ENCODE results near the gene ROCK2. TPM values are rescaled to one million over a fixed set of nuclear protein-coding genes. Genes with fewer than 3 reads are reported as not detected.
"Not testable (repeated sequence)": the region's sequence is repeated elsewhere in the genome, so short reads cannot be mapped to it uniquely, and the experiment has no call there.

Gene ROCK2
- total RNA-seq, 1 experiment from 2014 or later, result 64.4 TPM

- peak overlapping the region; percentile 39 for H3K27ac Mint-ChIP-seq (ENCODE audit: unreplicated experiment)
- no peaks in the 10 kb centered on the region for H3K4me1 ChIP-seq
- intact Hi-C loops (cut with micrococcal nuclease; ENCODE audit: unreplicated experiment), result loop anchor here (10.0 kb wide), 1 partner anchor 348 kb away; no protein-coding TSS in a partner anchor
Observed at GRCh38 chr2:11236335-11236734, 108.1 kb downstream of the ROCK2 start.

GRCh38 chr2:11235583-11235982 is 108.9 kb downstream of the ROCK2 start:
- H3K27me3 Mint-ChIP-seq (ENCODE audit: insufficient read depth, unreplicated experiment), result no peaks in the 10 kb centered on the region
- no peak overlapping the region for H3K4me3 Mint-ChIP-seq (ENCODE audit: unreplicated experiment)
- H3K27ac Mint-ChIP-seq (ENCODE audit: unreplicated experiment), result no peak overlapping the region
- Histone ChIP-seq H3K4me3 (ENCODE audit: low read depth, low read length) (no peak overlapping the region), H3K27me3 (replicated peaks; ENCODE audit: control insufficient read depth, insufficient read depth, low read length) (no peaks in the 10 kb centered on the region), H3K4me1 (no peaks in the 10 kb centered on the region), H3K9me3 (no peaks in the 10 kb centered on the region), H3K36me3 (ENCODE audit: control insufficient read depth, insufficient read depth, low read length) (no peaks in the 10 kb centered on the region; the same call in 1 of the 2 replicates)
- no TSS peak for BruUV-seq (replicated peaks)
- POLR2A ChIA-PET, result no interaction called here
- no peak for TF ChIP-seq CTCF (IDR thresholded peaks at IDR 0.05; ENCODE audit: insufficient read depth in 1 of 2, low read depth in 1 of 2, low read length in 1 of 2, severe bottlenecking in 1 of 2, unreplicated experiment in 1 of 2)
- intact Hi-C loops (cut with micrococcal nuclease; ENCODE audit: unreplicated experiment), result loop anchor here (10.0 kb wide), 1 partner anchor 349 kb away; no protein-coding TSS in a partner anchor
- H3K36me3 Mint-ChIP-seq (ENCODE audit: insufficient read depth, unreplicated experiment), result peaks cover 6% of the 10 kb centered on the region
- CTCF ChIA-PET, result interaction anchor here (1.0 kb wide), 1 partner anchor 211 kb away, joined by 3 read pairs; no protein-coding TSS in a partner anchor
- no peaks in the 10 kb centered on the region for H3K9me3 Mint-ChIP-seq (ENCODE audit: unreplicated experiment)
- DNase-seq, result no peak
- peaks cover 10% of the 10 kb centered on the region for H3K4me1 Mint-ChIP-seq (ENCODE audit: low read depth, unreplicated experiment)

More at GRCh38 chr2:11236335-11236734, 108.1 kb downstream of the ROCK2 start:
- H3K4me3 Mint-ChIP-seq (ENCODE audit: unreplicated experiment), result no peak overlapping the region
- no peaks in the 10 kb centered on the region for H3K9me3 ChIP-seq
- H3K36me3 Mint-ChIP-seq (ENCODE audit: insufficient read depth, unreplicated experiment), result peaks cover 11% of the 10 kb centered on the region
- no peak for TF ChIP-seq CTCF (IDR thresholded peaks at IDR 0.05; ENCODE audit: insufficient read depth in 1 of 2, low read depth in 1 of 2, low read length in 1 of 2, severe bottlenecking in 1 of 2, unreplicated experiment in 1 of 2)
- no peak for DNase-seq
- H3K9me3 Mint-ChIP-seq (ENCODE audit: unreplicated experiment), result no peaks in the 10 kb centered on the region
- H3K36me3 ChIP-seq (ENCODE audit: control insufficient read depth, insufficient read depth, low read length), result no peaks in the 10 kb centered on the region; the same call in 1 of the 2 replicates
- POLR2A ChIA-PET, result no interaction called here
- no peak overlapping the region for H3K4me3 ChIP-seq (ENCODE audit: low read depth, low read length)
- H3K4me1 Mint-ChIP-seq (ENCODE audit: low read depth, unreplicated experiment), result peaks cover 10% of the 10 kb centered on the region
- no peaks in the 10 kb centered on the region for H3K27me3 Mint-ChIP-seq (ENCODE audit: insufficient read depth, unreplicated experiment)
- H3K27me3 ChIP-seq (replicated peaks; ENCODE audit: control insufficient read depth, insufficient read depth, low read length), result no peaks in the 10 kb centered on the region
- CTCF ChIA-PET, result no interaction called here
- no TSS peak for BruUV-seq (replicated peaks)

GRCh38 chr2:11234309-11234708 is 110.1 kb downstream of the ROCK2 start:
- DNase-seq, result no peak
- intact Hi-C loops (cut with micrococcal nuclease; ENCODE audit: unreplicated experiment), result loop anchor here (1.0 to 10.0 kb wide), 3 partner anchors 108 to 350 kb away; partner anchors contain the start of gene ROCK2
- no peaks in the 10 kb centered on the region for H3K4me1 ChIP-seq
- no peaks in the 10 kb centered on the region for H3K27me3 ChIP-seq (replicated peaks; ENCODE audit: control insufficient read depth, insufficient read depth, low read length)
- no peaks in the 10 kb centered on the region for H3K36me3 ChIP-seq (ENCODE audit: control insufficient read depth, insufficient read depth, low read length)
- peak; percentile 13 to 21 for TF ChIP-seq CTCF (IDR thresholded peaks at IDR 0.05; ENCODE audit: insufficient read depth in 1 of 2, low read depth in 1 of 2, low read length in 1 of 2, severe bottlenecking in 1 of 2, unreplicated experiment in 1 of 2)
- POLR2A ChIA-PET, result no interaction called here
- H3K27me3 Mint-ChIP-seq (ENCODE audit: insufficient read depth, unreplicated experiment), result no peaks in the 10 kb centered on the region
- CTCF ChIA-PET, result interaction anchor here (1.0 to 1.3 kb wide), 3 partner anchors 101 to 213 kb away, joined by 3 to 5 read pairs (median 3); a partner anchor contains a TSS
- H3K4me3 Mint-ChIP-seq (ENCODE audit: unreplicated experiment), result no peak overlapping the region
- no peaks in the 10 kb centered on the region for H3K9me3 ChIP-seq
- no peak overlapping the region for H3K27ac Mint-ChIP-seq (ENCODE audit: unreplicated experiment)
- BruUV-seq (replicated peaks), result no TSS peak
- H3K4me3 ChIP-seq (ENCODE audit: low read depth, low read length), result no peak overlapping the region
- H3K36me3 Mint-ChIP-seq (ENCODE audit: insufficient read depth, unreplicated experiment), result peaks cover 14% of the 10 kb centered on the region
- H3K9me3 Mint-ChIP-seq (ENCODE audit: unreplicated experiment), result no peaks in the 10 kb centered on the region
- peaks cover 10% of the 10 kb centered on the region for H3K4me1 Mint-ChIP-seq (ENCODE audit: low read depth, unreplicated experiment)

- CTCF ChIA-PET; H3K9me3 Mint-ChIP-seq (ENCODE audit: unreplicated experiment); H3K36me3 ChIP-seq (ENCODE audit: control insufficient read depth, insufficient read depth, low read length); H3K27ac Mint-ChIP-seq (ENCODE audit: unreplicated experiment); BruUV-seq (replicated peaks); H3K4me3 Mint-ChIP-seq (ENCODE audit: unreplicated experiment); H3K27me3 ChIP-seq (replicated peaks; ENCODE audit: control insufficient read depth, insufficient read depth, low read length); H3K4me1 Mint-ChIP-seq (ENCODE audit: low read depth, unreplicated experiment); POLR2A ChIA-PET; DNase-seq; H3K27me3 Mint-ChIP-seq (ENCODE audit: insufficient read depth, unreplicated experiment); H3K9me3 ChIP-seq; H3K4me1 ChIP-seq; H3K4me3 ChIP-seq (ENCODE audit: low read depth, low read length): not testable (repeated sequence)
- intact Hi-C loops (cut with micrococcal nuclease; ENCODE audit: unreplicated experiment), result loop anchor here (5.0 to 10.0 kb wide), 2 partner anchors 111 to 354 kb away; partner anchors contain the start of gene ROCK2
- H3K36me3 Mint-ChIP-seq (ENCODE audit: insufficient read depth, unreplicated experiment), result peaks cover 22% of the 10 kb centered on the region
Observed at GRCh38 chr2:11231193-11231592, 113.2 kb downstream of the ROCK2 start.
